ENCODE measurements around the gene EXOSC6.
"Not testable (repeated sequence)": the region's sequence is repeated elsewhere in the genome, so short reads cannot be mapped to it uniquely, and the experiment has no call there.

The EXOSC6 gene

GRCh38 chr16:70295634-70296033 is 43.9 kb upstream of the EXOSC6 start:
- Histone ChIP-seq H3K79me1 (replicated peaks; ENCODE audit: low read length, poor library complexity, severe bottlenecking) (peaks cover 7% of the 10 kb centered on the region), H3K27ac (ENCODE audit: low read length, poor library complexity, severe bottlenecking) (no peak overlapping the region), H2AK5ac (ENCODE audit: low read length, severe bottlenecking) (no peak overlapping the region), H3K27me3 (ENCODE audit: control insufficient read depth in 1 of 2, insufficient read depth in 1 of 2, low read length in 2 of 2) (no peaks in the 10 kb centered on the region), H2BK12ac (ENCODE audit: low read length in 2 of 2) (no peak overlapping the region), H2BK15ac (ENCODE audit: low read depth, poor library complexity, severe bottlenecking) (no peak overlapping the region), H3K36me3 (ENCODE audit: control insufficient read depth in 1 of 2, insufficient read depth in 2 of 2, low read depth in 1 of 2, low read length in 2 of 2) (peaks cover 5 to 6% of the 10 kb centered on the region in 2 experiments), H2AFZ (ENCODE audit: low read depth, low read length) (no peak overlapping the region), H3K4me2 (ENCODE audit: low read length, poor library complexity, severe bottlenecking) (no peak overlapping the region), H4K91ac (ENCODE audit: low read length) (no peak overlapping the region), H3K4me1 (ENCODE audit: control insufficient read depth, insufficient read depth, low read depth, low read length) (peaks cover 3% of the 10 kb centered on the region), H2BK120ac (ENCODE audit: low read depth, low read length) (no peak overlapping the region), H3K14ac (ENCODE audit: low read length in 2 of 2) (no peak overlapping the region), H3K4ac (ENCODE audit: low read depth in 1 of 2, low read length in 2 of 2) (no peak overlapping the region), H3K9me3 (ENCODE audit: control insufficient read depth, low read length) (peaks cover under 1% of the 10 kb centered on the region), H4K8ac (ENCODE audit: low read length) (no peak overlapping the region), H2BK5ac (ENCODE audit: low read depth, low read length, poor library complexity, severe bottlenecking) (no peak overlapping the region), H3K18ac (ENCODE audit: low read depth in 1 of 2, low read length in 2 of 2) (no peak overlapping the region), H3K9ac (ENCODE audit: low read length) (no peak overlapping the region), H3K4me3 (ENCODE audit: insufficient read depth in 1 of 2, low read depth in 1 of 2, low read length in 2 of 2) (no peak overlapping the region), H3K23ac (ENCODE audit: low read length in 2 of 2) (no peak overlapping the region)
- no peak for DNase-seq

GRCh38 chr16:70294385-70295025 is 42.8 kb upstream of the EXOSC6 start:
- H3K27ac ChIP-seq (ENCODE audit: low read length, poor library complexity, severe bottlenecking): no peak overlapping the region
- H3K79me1 ChIP-seq (replicated peaks; ENCODE audit: low read length, poor library complexity, severe bottlenecking): peaks cover 3% of the 10 kb centered on the region
- H2AK5ac ChIP-seq (ENCODE audit: low read length, severe bottlenecking): no peak overlapping the region
- H4K91ac ChIP-seq (ENCODE audit: low read length): no peak overlapping the region
- H3K23ac ChIP-seq (ENCODE audit: low read length in 2 of 2): no peak overlapping the region
- no peak overlapping the region for H3K4ac ChIP-seq (ENCODE audit: low read depth in 1 of 2, low read length in 2 of 2)
- no peak overlapping the region for H2AFZ ChIP-seq (ENCODE audit: low read depth, low read length)
- no peak overlapping the region for H2BK12ac ChIP-seq (ENCODE audit: low read length in 2 of 2)
- no peak overlapping the region for H2BK120ac ChIP-seq (ENCODE audit: low read depth, low read length)
- WGBS: 94% methylated on average over 28 of the region's 28 CpGs
- no peak overlapping the region for H3K14ac ChIP-seq (ENCODE audit: low read length in 2 of 2)
- no peak overlapping the region for H3K4me3 ChIP-seq (ENCODE audit: insufficient read depth in 1 of 2, low read depth in 1 of 2, low read length in 2 of 2)
- H3K18ac ChIP-seq (ENCODE audit: low read depth in 1 of 2, low read length in 2 of 2): peak overlapping the region in 1 of 2 experiments; percentile 2
- H3K36me3 ChIP-seq (ENCODE audit: control insufficient read depth in 1 of 2, insufficient read depth in 2 of 2, low read depth in 1 of 2, low read length in 2 of 2): no peaks in the 10 kb centered on the region
- no peaks in the 10 kb centered on the region for H3K27me3 ChIP-seq (ENCODE audit: control insufficient read depth in 1 of 2, insufficient read depth in 1 of 2, low read length in 2 of 2)
- peaks cover 3% of the 10 kb centered on the region for H3K4me1 ChIP-seq (ENCODE audit: control insufficient read depth, insufficient read depth, low read depth, low read length)
- no peak overlapping the region for H2BK15ac ChIP-seq (ENCODE audit: low read depth, poor library complexity, severe bottlenecking)
- no peak overlapping the region for H2BK5ac ChIP-seq (ENCODE audit: low read depth, low read length, poor library complexity, severe bottlenecking)
- H4K8ac ChIP-seq (ENCODE audit: low read length): no peak overlapping the region
- H3K9ac ChIP-seq (ENCODE audit: low read length): no peak overlapping the region
- H3K4me2 ChIP-seq (ENCODE audit: low read length, poor library complexity, severe bottlenecking): peak overlapping the region; percentile 28
- H3K9me3 ChIP-seq (ENCODE audit: control insufficient read depth, low read length): no peaks in the 10 kb centered on the region
- DNase-seq: no peak

GRCh38 chr16:70292148-70292547 is 40.4 kb upstream of the EXOSC6 start:
- not testable (repeated sequence) for H3K27ac ChIP-seq (ENCODE audit: low read length, poor library complexity, severe bottlenecking); H3K14ac ChIP-seq (ENCODE audit: low read length in 2 of 2); H2AK5ac ChIP-seq (ENCODE audit: low read length, severe bottlenecking); H4K8ac ChIP-seq (ENCODE audit: low read length); H3K4me2 ChIP-seq (ENCODE audit: low read length, poor library complexity, severe bottlenecking); H2BK15ac ChIP-seq (ENCODE audit: low read depth, poor library complexity, severe bottlenecking); H3K18ac ChIP-seq (ENCODE audit: low read depth in 1 of 2, low read length in 2 of 2); H2AFZ ChIP-seq (ENCODE audit: low read depth, low read length); H2BK12ac ChIP-seq (ENCODE audit: low read length in 2 of 2); H4K91ac ChIP-seq (ENCODE audit: low read length); H3K27me3 ChIP-seq (ENCODE audit: control insufficient read depth in 1 of 2, insufficient read depth in 1 of 2, low read length in 2 of 2); H3K79me1 ChIP-seq (replicated peaks; ENCODE audit: low read length, poor library complexity, severe bottlenecking); H3K4ac ChIP-seq (ENCODE audit: low read depth in 1 of 2, low read length in 2 of 2); H2BK120ac ChIP-seq (ENCODE audit: low read depth, low read length); H3K9ac ChIP-seq (ENCODE audit: low read length); H3K4me1 ChIP-seq (ENCODE audit: control insufficient read depth, insufficient read depth, low read depth, low read length); H3K36me3 ChIP-seq (ENCODE audit: control insufficient read depth in 1 of 2, insufficient read depth in 2 of 2, low read depth in 1 of 2, low read length in 2 of 2); H3K4me3 ChIP-seq (ENCODE audit: insufficient read depth in 1 of 2, low read depth in 1 of 2, low read length in 2 of 2); DNase-seq; H3K23ac ChIP-seq (ENCODE audit: low read length in 2 of 2); H2BK5ac ChIP-seq (ENCODE audit: low read depth, low read length, poor library complexity, severe bottlenecking); H3K9me3 ChIP-seq (ENCODE audit: control insufficient read depth, low read length)
- WGBS: 100% methylated on average over 3 of the region's 11 CpGs

- H3K18ac ChIP-seq (ENCODE audit: low read depth in 1 of 2, low read length in 2 of 2): no peak overlapping the region
- no peaks in the 10 kb centered on the region for H3K9me3 ChIP-seq (ENCODE audit: control insufficient read depth, low read length)
- no peak overlapping the region for H3K4me2 ChIP-seq (ENCODE audit: low read length, poor library complexity, severe bottlenecking)
- no peak overlapping the region for H2BK15ac ChIP-seq (ENCODE audit: low read depth, poor library complexity, severe bottlenecking)
- no peaks in the 10 kb centered on the region for H3K27me3 ChIP-seq (ENCODE audit: control insufficient read depth in 1 of 2, insufficient read depth in 1 of 2, low read length in 2 of 2)
- no peak overlapping the region for H4K91ac ChIP-seq (ENCODE audit: low read length)
- DNase-seq: peak; percentile 76
- H2AK5ac ChIP-seq (ENCODE audit: low read length, severe bottlenecking): no peak overlapping the region
- H3K79me1 ChIP-seq (replicated peaks; ENCODE audit: low read length, poor library complexity, severe bottlenecking): peaks cover 1% of the 10 kb centered on the region
- no peak overlapping the region for H2BK120ac ChIP-seq (ENCODE audit: low read depth, low read length)
- H4K8ac ChIP-seq (ENCODE audit: low read length): no peak overlapping the region
- H3K36me3 ChIP-seq (ENCODE audit: control insufficient read depth in 1 of 2, insufficient read depth in 2 of 2, low read depth in 1 of 2, low read length in 2 of 2): no peaks in the 10 kb centered on the region
- no peak overlapping the region for H2BK5ac ChIP-seq (ENCODE audit: low read depth, low read length, poor library complexity, severe bottlenecking)
- H3K4me3 ChIP-seq (ENCODE audit: insufficient read depth in 1 of 2, low read depth in 1 of 2, low read length in 2 of 2): no peak overlapping the region
- no peak overlapping the region for H2AFZ ChIP-seq (ENCODE audit: low read depth, low read length)
- H3K14ac ChIP-seq (ENCODE audit: low read length in 2 of 2): no peak overlapping the region
- H3K4me1 ChIP-seq (ENCODE audit: control insufficient read depth, insufficient read depth, low read depth, low read length): peaks cover 6% of the 10 kb centered on the region
- H3K4ac ChIP-seq (ENCODE audit: low read depth in 1 of 2, low read length in 2 of 2): no peak overlapping the region
- no peak overlapping the region for H3K23ac ChIP-seq (ENCODE audit: low read length in 2 of 2)
- no peak overlapping the region for H3K27ac ChIP-seq (ENCODE audit: low read length, poor library complexity, severe bottlenecking)
- no peak overlapping the region for H3K9ac ChIP-seq (ENCODE audit: low read length)
- H2BK12ac ChIP-seq (ENCODE audit: low read length in 2 of 2): no peak overlapping the region
These were observed 39.3 kb upstream of the EXOSC6 start for GRCh38 chr16:70290949-70291519.
